GM04503 (cell line): ENCODE results near the gene NUP37.
"Not testable (repeated sequence)": the region's sequence is repeated elsewhere in the genome, so short reads cannot be mapped to it uniquely, and the experiment has no call there.

Source experiments
- DNase-seq: peaks from one replicate; pipeline ENCODE4 v3.0.0-alpha.2; 2012; ENCODE audit warnings: low read depth

The NUP37 gene

GRCh38 chr12:102119674-102120563, at the start of gene NUP37, which contains the start of gene PARPBP:
TSS of gene NUP37 (minus strand) at chr12:102120114. CDS start at chr12:102118518, 1,596 bp downstream.
TSS of gene PARPBP (plus strand) at chr12:102120183. CDS start at chr12:102123889, 3,706 bp downstream.
- DNase-seq, result peak; percentile 39

GRCh38 chr12:102167821-102168604, 48.1 kb upstream of the NUP37 start:
- peak; percentile 12 for DNase-seq

GRCh38 chr12:102163383-102163782, 43.5 kb upstream of the NUP37 start:
- DNase-seq, result no peak

- not testable (repeated sequence) for DNase-seq
These were observed 35.3 kb upstream of the NUP37 start for GRCh38 chr12:102155206-102155605.

GRCh38 chr12:102147062-102147587, 27.2 kb upstream of the NUP37 start:
- DNase-seq, result not testable (repeated sequence)

GRCh38 chr12:102144221-102144620, 24.3 kb upstream of the NUP37 start:
- DNase-seq, result no peak

GRCh38 chr12:102142866-102143373, 23.0 kb upstream of the NUP37 start:
- DNase-seq, result not testable (repeated sequence)

GRCh38 chr12:102137619-102138018, 17.7 kb upstream of the NUP37 start:
- DNase-seq, result not testable (repeated sequence)

GRCh38 chr12:102131442-102131841, 11.5 kb upstream of the NUP37 start:
- not testable (repeated sequence) for DNase-seq

- not testable (repeated sequence) for DNase-seq
These were observed 10.8 kb upstream of the NUP37 start for GRCh38 chr12:102130720-102131119.

- DNase-seq, result not testable (repeated sequence)
These were observed 1.4 kb upstream of the NUP37 start for GRCh38 chr12:102121328-102121727.

- no peak for DNase-seq
These were observed 972 bp upstream of the NUP37 start for GRCh38 chr12:102120886-102121285.

GRCh38 chr12:102120564-102120873, 605 bp upstream of the NUP37 start:
- no peak for DNase-seq

GRCh38 chr12:102118874-102119273, 1.0 kb downstream of the NUP37 start:
- DNase-seq, result no peak

- no peak for DNase-seq
These were observed 3.5 kb downstream of the NUP37 start for GRCh38 chr12:102116392-102116791.

- no peak for DNase-seq
These were observed 5.7 kb downstream of the NUP37 start for GRCh38 chr12:102114212-102114611.

- DNase-seq, result no peak
These were observed 9.1 kb downstream of the NUP37 start for GRCh38 chr12:102110782-102111181.

- no peak for DNase-seq
These were observed 11.9 kb downstream of the NUP37 start for GRCh38 chr12:102107970-102108369.

- no peak for DNase-seq
These were observed 13.0 kb downstream of the NUP37 start for GRCh38 chr12:102106905-102107304.

GRCh38 chr12:102096855-102097254, 23.1 kb downstream of the NUP37 start:
- DNase-seq, result no peak

GRCh38 chr12:102095677-102096263, 24.1 kb downstream of the NUP37 start:
- DNase-seq, result no peak

- DNase-seq, result peak; percentile 12
These were observed 26.6 kb downstream of the NUP37 start for GRCh38 chr12:102093319-102093718.
